ENCODE measurements around the gene ATP8B4.

Gene ATP8B4

GRCh38 chr15:49898575-49899283 is 220.3 kb downstream of the ATP8B4 start:
- TF ChIP-seq PPARA (CRISPR knock-in tag; IDR thresholded peaks at IDR 0.05; ENCODE audit: borderline replicate concordance) (no peak), ISL1 (CRISPR knock-in tag; IDR thresholded peaks at IDR 0.05) (no peak), ZFP3 (CRISPR knock-in tag; IDR thresholded peaks at IDR 0.05) (no peak), CSDC2 (CRISPR knock-in tag; IDR thresholded peaks at IDR 0.05) (no peak), ZNF8 (CRISPR knock-in tag; IDR thresholded peaks at IDR 0.05) (no peak)
- no peak for ATAC-seq

GRCh38 chr15:49898097-49898496 is 220.9 kb downstream of the ATP8B4 start:
- TF ChIP-seq TSHZ2 (CRISPR knock-in tag; IDR thresholded peaks at IDR 0.05) = no peak
- TF ChIP-seq PATZ1 (CRISPR knock-in tag; IDR thresholded peaks at IDR 0.05; ENCODE audit: borderline replicate concordance) = no peak
- TF ChIP-seq ZNF70 (CRISPR knock-in tag; IDR thresholded peaks at IDR 0.05) = no peak
- no peak for TF ChIP-seq PPARA (CRISPR knock-in tag; IDR thresholded peaks at IDR 0.05; ENCODE audit: borderline replicate concordance)
- no peak for TF ChIP-seq GLIS3 (CRISPR knock-in tag; IDR thresholded peaks at IDR 0.05)
- no peak for TF ChIP-seq OSR1 (CRISPR knock-in tag; IDR thresholded peaks at IDR 0.05)
- TF ChIP-seq ZNF565 (CRISPR knock-in tag; conservative IDR thresholded peaks at IDR 0.05; ENCODE audit: low read depth) = no peak
- no peak for TF ChIP-seq ZNF8 (CRISPR knock-in tag; IDR thresholded peaks at IDR 0.05)
- TF ChIP-seq CREB5 (CRISPR knock-in tag; IDR thresholded peaks at IDR 0.05; ENCODE audit: low read depth) = no peak
- TF ChIP-seq CSDC2 (CRISPR knock-in tag; IDR thresholded peaks at IDR 0.05) = no peak
- TF ChIP-seq ARNTL (CRISPR knock-in tag; IDR thresholded peaks at IDR 0.05; ENCODE audit: borderline replicate concordance, low read depth) = no peak
- TF ChIP-seq SNAI2 (CRISPR knock-in tag; IDR thresholded peaks at IDR 0.05) = no peak
- TF ChIP-seq TCF4 (CRISPR knock-in tag; IDR thresholded peaks at IDR 0.05; ENCODE audit: borderline replicate concordance) = no peak
- no peak for TF ChIP-seq ZC3H10 (CRISPR knock-in tag; IDR thresholded peaks at IDR 0.05)
- TF ChIP-seq BACH2 (CRISPR knock-in tag; IDR thresholded peaks at IDR 0.05; ENCODE audit: borderline replicate concordance) = no peak
- TF ChIP-seq ESRRG (CRISPR knock-in tag; IDR thresholded peaks at IDR 0.05) = no peak
- TF ChIP-seq ZFP30 (CRISPR knock-in tag; IDR thresholded peaks at IDR 0.05) = no peak
- TF ChIP-seq CSRNP3 (CRISPR knock-in tag; IDR thresholded peaks at IDR 0.05) = no peak
- no peak for ATAC-seq

- no peak for ATAC-seq
- TF ChIP-seq ZFP30 (CRISPR knock-in tag; IDR thresholded peaks at IDR 0.05) (no peak), ISL1 (CRISPR knock-in tag; IDR thresholded peaks at IDR 0.05) (no peak), POU6F1 (CRISPR knock-in tag; IDR thresholded peaks at IDR 0.05; ENCODE audit: borderline replicate concordance, low read depth) (no peak), SNAI2 (CRISPR knock-in tag; IDR thresholded peaks at IDR 0.05) (no peak), ZC3H10 (CRISPR knock-in tag; IDR thresholded peaks at IDR 0.05) (no peak), PPARA (CRISPR knock-in tag; IDR thresholded peaks at IDR 0.05; ENCODE audit: borderline replicate concordance) (no peak), CSDC2 (CRISPR knock-in tag; IDR thresholded peaks at IDR 0.05) (no peak), CREB5 (CRISPR knock-in tag; IDR thresholded peaks at IDR 0.05; ENCODE audit: low read depth) (no peak), GLIS3 (CRISPR knock-in tag; IDR thresholded peaks at IDR 0.05) (no peak), TSHZ2 (CRISPR knock-in tag; IDR thresholded peaks at IDR 0.05) (no peak), ESRRG (CRISPR knock-in tag; IDR thresholded peaks at IDR 0.05) (no peak), ZNF565 (CRISPR knock-in tag; conservative IDR thresholded peaks at IDR 0.05; ENCODE audit: low read depth) (no peak)
Observed at GRCh38 chr15:49895347-49896223, 223.4 kb downstream of the ATP8B4 start.
